ENCODE data around the gene GALNT16.

The GALNT16 gene

DNA sequence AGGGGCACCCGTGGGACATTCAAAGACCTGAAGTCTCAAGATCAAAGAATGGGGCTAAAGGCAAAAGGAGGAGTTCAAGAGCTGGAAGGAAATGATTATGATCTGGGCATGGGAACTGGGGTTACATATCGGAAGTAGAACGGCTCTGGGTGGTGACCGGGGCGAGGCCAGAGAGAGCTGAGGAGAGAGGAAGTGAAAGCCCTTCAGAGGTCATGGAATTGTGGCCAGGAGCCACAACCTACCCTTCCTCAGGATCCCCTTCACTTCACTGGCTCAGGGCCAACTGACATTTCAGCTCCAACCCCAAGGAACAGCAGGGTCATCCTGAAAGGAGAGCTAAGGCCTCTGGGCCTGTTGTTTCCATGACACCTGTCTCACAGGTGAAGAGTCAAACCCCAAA lies 57.8 kb downstream of the GALNT16 start:
- TF ChIP-seq, protein P1, sequence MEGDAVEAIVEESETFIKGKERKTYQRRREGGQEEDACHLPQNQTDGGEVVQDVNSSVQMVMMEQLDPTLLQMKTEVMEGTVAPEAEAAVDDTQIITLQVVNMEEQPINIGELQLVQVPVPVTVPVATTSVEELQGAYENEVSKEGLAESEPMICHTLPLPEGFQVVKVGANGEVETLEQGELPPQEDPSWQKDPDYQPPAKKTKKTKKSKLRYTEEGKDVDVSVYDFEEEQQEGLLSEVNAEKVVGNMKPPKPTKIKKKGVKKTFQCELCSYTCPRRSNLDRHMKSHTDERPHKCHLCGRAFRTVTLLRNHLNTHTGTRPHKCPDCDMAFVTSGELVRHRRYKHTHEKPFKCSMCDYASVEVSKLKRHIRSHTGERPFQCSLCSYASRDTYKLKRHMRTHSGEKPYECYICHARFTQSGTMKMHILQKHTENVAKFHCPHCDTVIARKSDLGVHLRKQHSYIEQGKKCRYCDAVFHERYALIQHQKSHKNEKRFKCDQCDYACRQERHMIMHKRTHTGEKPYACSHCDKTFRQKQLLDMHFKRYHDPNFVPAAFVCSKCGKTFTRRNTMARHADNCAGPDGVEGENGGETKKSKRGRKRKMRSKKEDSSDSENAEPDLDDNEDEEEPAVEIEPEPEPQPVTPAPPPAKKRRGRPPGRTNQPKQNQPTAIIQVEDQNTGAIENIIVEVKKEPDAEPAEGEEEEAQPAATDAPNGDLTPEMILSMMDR (conservative IDR thresholded peaks at IDR 0.05; ENCODE audit: low read depth, low read length): no peak
- H3K9ac ChIP-seq: no peak overlapping the region
- H4K20me1 ChIP-seq (ENCODE audit: insufficient read depth): no peaks in the 10 kb centered on the region
- H3K79me2 ChIP-seq (ENCODE audit: insufficient read depth, low read depth): no peaks in the 10 kb centered on the region
- no peaks in the 10 kb centered on the region for H3K4me1 ChIP-seq (ENCODE audit: low read depth, poor library complexity, severe bottlenecking)
- no peak overlapping the region for H3K4me3 ChIP-seq (IDR thresholded peaks at IDR 0.05; ENCODE audit: insufficient read depth, low read depth, low read length)
- no peak overlapping the region for H3K27ac ChIP-seq
- no peak overlapping the region for H2AFZ ChIP-seq (ENCODE audit: low read depth)
- no peak overlapping the region for H3K4me2 ChIP-seq
- no peaks in the 10 kb centered on the region for H3K27me3 ChIP-seq (ENCODE audit: insufficient read depth, low read depth)
- H3K36me3 ChIP-seq (ENCODE audit: insufficient read depth): no peaks in the 10 kb centered on the region

DNA sequence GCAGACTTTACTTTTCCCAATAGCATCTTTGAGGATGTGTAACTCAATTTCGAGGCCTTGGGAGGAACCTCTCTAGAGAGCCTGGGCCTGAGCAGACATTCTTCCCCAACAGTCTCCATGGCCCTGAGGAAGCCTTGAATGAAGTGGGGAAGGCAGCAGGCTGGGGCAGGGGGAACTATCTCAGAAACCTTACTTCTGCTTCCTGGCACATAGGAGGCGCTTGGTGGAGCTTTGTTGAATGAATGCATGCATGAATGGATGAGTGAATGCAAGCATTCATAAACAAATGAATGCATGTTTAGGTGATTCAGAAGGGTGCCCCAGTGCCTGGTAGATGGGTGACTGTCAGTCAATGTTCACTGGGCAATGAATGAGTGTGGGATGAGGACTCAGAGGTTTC lies 58.3 kb downstream of the GALNT16 start:
- H3K27ac ChIP-seq: no peak overlapping the region
- H2AFZ ChIP-seq (ENCODE audit: low read depth): no peak overlapping the region
- no peaks in the 10 kb centered on the region for H3K4me1 ChIP-seq (ENCODE audit: low read depth, poor library complexity, severe bottlenecking)
- TF ChIP-seq, protein P1 (conservative IDR thresholded peaks at IDR 0.05; ENCODE audit: low read depth, low read length): no peak
- H3K36me3 ChIP-seq (ENCODE audit: insufficient read depth): no peaks in the 10 kb centered on the region
- H4K20me1 ChIP-seq (ENCODE audit: insufficient read depth): no peaks in the 10 kb centered on the region
- no peak overlapping the region for H3K4me3 ChIP-seq (IDR thresholded peaks at IDR 0.05; ENCODE audit: insufficient read depth, low read depth, low read length)
- no peak overlapping the region for H3K4me2 ChIP-seq
- H3K27me3 ChIP-seq (ENCODE audit: insufficient read depth, low read depth): no peaks in the 10 kb centered on the region
- H3K9ac ChIP-seq: no peak overlapping the region
- H3K79me2 ChIP-seq (ENCODE audit: insufficient read depth, low read depth): no peaks in the 10 kb centered on the region

DNA sequence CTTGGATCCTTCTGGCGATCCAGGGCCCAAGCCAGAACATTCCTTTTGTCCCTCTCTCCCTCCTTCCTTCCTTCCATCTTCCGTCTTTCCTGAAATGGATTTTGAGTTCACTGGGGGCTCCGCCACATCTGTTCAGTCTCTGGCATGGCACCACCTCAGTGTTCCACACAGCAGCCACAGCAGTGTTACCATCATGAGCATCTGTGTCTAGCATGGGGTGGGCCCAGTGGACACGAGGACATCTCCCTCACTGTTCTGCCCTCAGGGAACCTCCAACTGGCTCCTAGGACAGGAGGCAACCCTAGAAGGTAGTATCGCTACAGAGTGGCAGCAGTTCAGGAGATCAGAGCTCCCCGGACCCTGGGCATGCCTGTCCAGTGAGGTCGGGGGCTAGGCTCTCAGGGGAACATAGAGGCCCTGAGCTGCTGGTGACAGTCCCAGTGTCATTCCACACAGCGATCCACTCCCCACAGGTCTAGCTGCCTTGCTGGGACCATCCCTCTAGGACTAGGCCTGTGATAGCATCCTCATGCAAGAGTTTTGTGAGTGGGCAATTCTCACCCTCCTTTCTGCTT lies 59.0 kb downstream of the GALNT16 start:
- no peak overlapping the region for H3K4me2 ChIP-seq
- no peak overlapping the region for H2AFZ ChIP-seq (ENCODE audit: low read depth)

DNA sequence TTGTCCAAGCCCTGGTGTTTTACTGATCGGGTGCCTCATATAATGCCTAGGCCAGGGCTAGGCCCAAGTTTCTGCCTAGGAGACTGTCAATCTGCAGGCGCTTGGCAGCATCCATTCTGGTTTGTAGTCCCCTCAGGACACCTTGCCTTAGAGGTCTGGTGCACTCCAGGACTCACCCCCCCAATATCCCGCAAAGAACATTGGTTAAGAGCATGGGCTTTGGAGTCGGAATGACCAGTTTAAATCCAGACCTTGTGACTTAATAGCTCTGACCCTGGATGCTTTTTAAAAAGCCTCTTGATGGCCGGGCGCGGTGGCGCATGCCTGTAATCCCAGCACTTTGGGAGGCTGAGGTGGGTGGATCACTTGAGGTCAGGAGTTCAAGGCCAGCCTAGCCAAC lies 60.0 kb downstream of the GALNT16 start:
- Histone ChIP-seq H3K4me1 (ENCODE audit: low read depth, poor library complexity, severe bottlenecking) (no peaks in the 10 kb centered on the region), H3K79me2 (ENCODE audit: insufficient read depth, low read depth) (no peaks in the 10 kb centered on the region), H3K27ac (no peak overlapping the region), H2AFZ (ENCODE audit: low read depth) (no peak overlapping the region), H3K27me3 (ENCODE audit: insufficient read depth, low read depth) (no peaks in the 10 kb centered on the region), H3K9ac (no peak overlapping the region), H3K4me2 (no peak overlapping the region), H3K36me3 (ENCODE audit: insufficient read depth) (no peaks in the 10 kb centered on the region), H3K4me3 (IDR thresholded peaks at IDR 0.05; ENCODE audit: insufficient read depth, low read depth, low read length) (no peak overlapping the region), H4K20me1 (ENCODE audit: insufficient read depth) (no peaks in the 10 kb centered on the region)
- TF ChIP-seq, protein P1 (conservative IDR thresholded peaks at IDR 0.05; ENCODE audit: low read depth, low read length): no peak

More for the DNA sequence above, 59.0 kb downstream of the GALNT16 start:
- Histone ChIP-seq H3K9ac (no peak overlapping the region), H3K27ac (no peak overlapping the region), H3K79me2 (ENCODE audit: insufficient read depth, low read depth) (no peaks in the 10 kb centered on the region), H3K36me3 (ENCODE audit: insufficient read depth) (no peaks in the 10 kb centered on the region), H3K4me1 (ENCODE audit: low read depth, poor library complexity, severe bottlenecking) (no peaks in the 10 kb centered on the region), H3K4me3 (IDR thresholded peaks at IDR 0.05; ENCODE audit: insufficient read depth, low read depth, low read length) (no peak overlapping the region), H3K27me3 (ENCODE audit: insufficient read depth, low read depth) (no peaks in the 10 kb centered on the region), H4K20me1 (ENCODE audit: insufficient read depth) (no peaks in the 10 kb centered on the region)
- TF ChIP-seq, protein P1 (conservative IDR thresholded peaks at IDR 0.05; ENCODE audit: low read depth, low read length): no peak
